ENCODE measurements around the gene TPRN.

The TPRN gene

GRCh38 chr9:137204731-137205125, 4.2 kb upstream of the TPRN start:
- H3K27me3 ChIP-seq (ENCODE audit: control insufficient read depth, insufficient read depth, low read length) = no peaks in the 10 kb centered on the region
- H3K27ac ChIP-seq = no peak overlapping the region
- no peak overlapping the region for H2AFZ ChIP-seq
- no peaks in the 10 kb centered on the region for H3K4me1 ChIP-seq
- peaks cover 17% of the 10 kb centered on the region for H3K79me2 ChIP-seq
- peak overlapping the region; percentile 67 for H3K4me2 ChIP-seq (ENCODE audit: low read length)
- TF ChIP-seq, protein P1, sequence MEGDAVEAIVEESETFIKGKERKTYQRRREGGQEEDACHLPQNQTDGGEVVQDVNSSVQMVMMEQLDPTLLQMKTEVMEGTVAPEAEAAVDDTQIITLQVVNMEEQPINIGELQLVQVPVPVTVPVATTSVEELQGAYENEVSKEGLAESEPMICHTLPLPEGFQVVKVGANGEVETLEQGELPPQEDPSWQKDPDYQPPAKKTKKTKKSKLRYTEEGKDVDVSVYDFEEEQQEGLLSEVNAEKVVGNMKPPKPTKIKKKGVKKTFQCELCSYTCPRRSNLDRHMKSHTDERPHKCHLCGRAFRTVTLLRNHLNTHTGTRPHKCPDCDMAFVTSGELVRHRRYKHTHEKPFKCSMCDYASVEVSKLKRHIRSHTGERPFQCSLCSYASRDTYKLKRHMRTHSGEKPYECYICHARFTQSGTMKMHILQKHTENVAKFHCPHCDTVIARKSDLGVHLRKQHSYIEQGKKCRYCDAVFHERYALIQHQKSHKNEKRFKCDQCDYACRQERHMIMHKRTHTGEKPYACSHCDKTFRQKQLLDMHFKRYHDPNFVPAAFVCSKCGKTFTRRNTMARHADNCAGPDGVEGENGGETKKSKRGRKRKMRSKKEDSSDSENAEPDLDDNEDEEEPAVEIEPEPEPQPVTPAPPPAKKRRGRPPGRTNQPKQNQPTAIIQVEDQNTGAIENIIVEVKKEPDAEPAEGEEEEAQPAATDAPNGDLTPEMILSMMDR (IDR thresholded peaks at IDR 0.05) = no peak
- peak overlapping the region; percentile 74 for H3K4me3 ChIP-seq (ENCODE audit: low read depth, low read length)
- H3K9ac ChIP-seq = no peak overlapping the region
- H3K9me3 ChIP-seq (ENCODE audit: control insufficient read depth, low read length) = no peaks in the 10 kb centered on the region
- no peaks in the 10 kb centered on the region for H3K36me3 ChIP-seq (ENCODE audit: control insufficient read depth, insufficient read depth, low read length)

GRCh38 chr9:137202966-137203365, 2.4 kb upstream of the TPRN start:
- no peak overlapping the region for H3K27ac ChIP-seq
- H3K9me3 ChIP-seq (ENCODE audit: control insufficient read depth, low read length) = no peaks in the 10 kb centered on the region
- H3K9ac ChIP-seq = no peak overlapping the region

GRCh38 chr9:137201205-137201868, 796 bp upstream of the TPRN start:
- peaks cover 4% of the 10 kb centered on the region for H3K4me1 ChIP-seq
- peak overlapping the region; percentile 59 for H3K4me3 ChIP-seq (ENCODE audit: low read depth, low read length)
- H2AFZ ChIP-seq = peak overlapping the region; percentile 70
- no peaks in the 10 kb centered on the region for H3K9me3 ChIP-seq (ENCODE audit: control insufficient read depth, low read length)
- TF ChIP-seq, protein P1 (IDR thresholded peaks at IDR 0.05) = no peak
- H3K27ac ChIP-seq = peak overlapping the region; percentile 47
- H3K9ac ChIP-seq = no peak overlapping the region
- H3K36me3 ChIP-seq (ENCODE audit: control insufficient read depth, insufficient read depth, low read length) = no peaks in the 10 kb centered on the region
- H3K27me3 ChIP-seq (ENCODE audit: control insufficient read depth, insufficient read depth, low read length) = no peaks in the 10 kb centered on the region
- peak overlapping the region; percentile 69 for H3K4me2 ChIP-seq (ENCODE audit: low read length)
- peaks cover 23% of the 10 kb centered on the region for H3K79me2 ChIP-seq

More at GRCh38 chr9:137202966-137203365, 2.4 kb upstream of the TPRN start:
- Histone ChIP-seq H3K27me3 (ENCODE audit: control insufficient read depth, insufficient read depth, low read length) (no peaks in the 10 kb centered on the region), H2AFZ (no peak overlapping the region), H3K4me2 (ENCODE audit: low read length) (no peak overlapping the region), H3K79me2 (peaks cover 21% of the 10 kb centered on the region), H3K4me1 (peaks cover 4% of the 10 kb centered on the region), H3K4me3 (ENCODE audit: low read depth, low read length) (no peak overlapping the region), H3K36me3 (ENCODE audit: control insufficient read depth, insufficient read depth, low read length) (no peaks in the 10 kb centered on the region)
- TF ChIP-seq, protein P1 (IDR thresholded peaks at IDR 0.05) = no peak

GRCh38 chr9:137199411-137200121, 975 bp downstream of the TPRN start:
- H3K4me2 ChIP-seq (ENCODE audit: low read length) = peak overlapping the region; percentile 55
- H3K9ac ChIP-seq = no peak overlapping the region
- H3K27ac ChIP-seq = no peak overlapping the region
- H2AFZ ChIP-seq = no peak overlapping the region
- H3K79me2 ChIP-seq = peaks cover 20% of the 10 kb centered on the region
- no peaks in the 10 kb centered on the region for H3K27me3 ChIP-seq (ENCODE audit: control insufficient read depth, insufficient read depth, low read length)
- H3K36me3 ChIP-seq (ENCODE audit: control insufficient read depth, insufficient read depth, low read length) = no peaks in the 10 kb centered on the region
- no peak overlapping the region for H3K4me3 ChIP-seq (ENCODE audit: low read depth, low read length)
- H3K9me3 ChIP-seq (ENCODE audit: control insufficient read depth, low read length) = no peaks in the 10 kb centered on the region
- H3K4me1 ChIP-seq = peaks cover 4% of the 10 kb centered on the region
- TF ChIP-seq, protein P1 (IDR thresholded peaks at IDR 0.05) = no peak
